Ovary (tissue), 9 donors: ENCODE results near the gene SEPTIN2. TPM values are rescaled to one million over a fixed set of nuclear protein-coding genes. Genes with fewer than 3 reads are reported as not detected.

Experiments used
- DNase-seq, 5 donors: peaks; one replicate each; pipeline ENCODE4 v3.0.0-alpha.2; 2019 to 2020
- H3K27ac ChIP-seq, 2 donors: fragments of 200-600 bp; one replicate each; pipeline versions ENCODE4 v1.5.1 to v1.8.0; 2019 to 2022
- H3K27me3 ChIP-seq: fragments of 200-600 bp; one replicate; pipeline ENCODE4 v1.8.0; 2022
- H3K36me3 ChIP-seq: fragments of 200-600 bp; sonication (generic); one replicate; pipeline ENCODE4 v1.5.1; 2019
- H3K4me1 ChIP-seq: one replicate; pipeline ENCODE4 v1.8.1; 2013; ENCODE audit warnings: mild to moderate bottlenecking, moderate library complexity; ENCODE audit not compliant: insufficient read depth
- H3K4me3 ChIP-seq: fragments of 200-600 bp; sonication (generic); one replicate; pipeline ENCODE4 v1.5.1; 2017
- H3K9me3 ChIP-seq, 2 donors: fragments of 200-600 bp in 1 of 2; sonication (generic) in 1 of 2; one replicate each; pipeline versions ENCODE4 v1.5.1 to v1.8.1; 2013 to 2019; ENCODE audit warnings: mild to moderate bottlenecking in 1 of 2, moderate library complexity in 1 of 2
- EP300 ChIP-seq: sonication (generic); formaldehyde crosslinking; IDR thresholded peaks from one replicate; pipeline ENCODE4 v1.6.1; 2017; ENCODE audit warnings: antibody characterized with exemption
- POLR2A ChIP-seq: fragments of 450-650 bp; IDR thresholded peaks from one replicate; pipeline ENCODE4 v1.6.1; 2017; ENCODE audit warnings: antibody characterized with exemption, mild to moderate bottlenecking, moderate library complexity
- WGBS, 3 donors: extraction: QIAGEN DNeasy Blood & Tissue Kit in 1 of 3; methylation state at CpG; one replicate each; pipeline versions ENCODE4 v1.1.5 to v1.1.7; 2013 to 2017; 5-methylcytosine and 5-hydroxymethylcytosine counted together
- intact Hi-C, 4 donors: fragments of 100-400 bp; cut with DNase I; formaldehyde crosslinking; loops; one replicate each; pipeline versions ENCODE4 v1.11.0 to v1.15.1; 2022 to 2023
- polyA plus RNA-seq, 2 donors: library from polyadenylated mRNA; stranded (reverse); fragments of 200-250 nt in 1 of 2; fragments of 350-450 nt in 1 of 2; fragmentation: Illumina TruSeq in 1 of 2; extraction: RNeasy Lipid Tissue Mini Kit (QIAGEN cat#74804) in 1 of 2; gene quantifications; one replicate each; pipeline ENCODE4 v1.2.3, GENCODE V29; 2013 to 2014
- total RNA-seq, 7 donors: library from RNA; depleted of rRNA in 2 of 7; stranded (reverse); fragments of >200 nt in 2 of 7; fragmentation: NEBNext Ultra II Directional in 3 of 7; extraction: Animal tissue kit (Norgen Biotek cat#: 25700) in 3 of 7; gene quantifications; one replicate each; pipeline versions ENCODE4 v1.1.0 to v1.2.4, GENCODE V29; 2016 to 2023
- TF ChIP-seq, protein P1 (sequence below), 3 donors: fragments of 450-650 bp in 2 of 3; fragments of 200-600 bp in 1 of 3; IDR thresholded peaks; one replicate each; pipeline versions ENCODE4 v1.5.1 to v1.8.0; 2016 to 2022; ENCODE audit warnings: antibody characterized with exemption in 3 of 3, mild to moderate bottlenecking in 1 of 3
- donor health status: DM: no; HTN: no; CAD: no; lungs with moderate emphysema.
- donor health status: DM: no; HTN: no; CAD: no.
- donor health status: Bipolar disorder and iron deficiency.
- donor health status: DM: yes; HTN: yes; CAD: no.
- donor health status: DM: no; HTN: no; CAD: no.
- donor health status: DM: yes; HTN: yes; CAD: no.

The SEPTIN2 gene
- total and polyA plus RNA-seq, 9 donors, result 184 to 403 (median 328) TPM

DNA sequence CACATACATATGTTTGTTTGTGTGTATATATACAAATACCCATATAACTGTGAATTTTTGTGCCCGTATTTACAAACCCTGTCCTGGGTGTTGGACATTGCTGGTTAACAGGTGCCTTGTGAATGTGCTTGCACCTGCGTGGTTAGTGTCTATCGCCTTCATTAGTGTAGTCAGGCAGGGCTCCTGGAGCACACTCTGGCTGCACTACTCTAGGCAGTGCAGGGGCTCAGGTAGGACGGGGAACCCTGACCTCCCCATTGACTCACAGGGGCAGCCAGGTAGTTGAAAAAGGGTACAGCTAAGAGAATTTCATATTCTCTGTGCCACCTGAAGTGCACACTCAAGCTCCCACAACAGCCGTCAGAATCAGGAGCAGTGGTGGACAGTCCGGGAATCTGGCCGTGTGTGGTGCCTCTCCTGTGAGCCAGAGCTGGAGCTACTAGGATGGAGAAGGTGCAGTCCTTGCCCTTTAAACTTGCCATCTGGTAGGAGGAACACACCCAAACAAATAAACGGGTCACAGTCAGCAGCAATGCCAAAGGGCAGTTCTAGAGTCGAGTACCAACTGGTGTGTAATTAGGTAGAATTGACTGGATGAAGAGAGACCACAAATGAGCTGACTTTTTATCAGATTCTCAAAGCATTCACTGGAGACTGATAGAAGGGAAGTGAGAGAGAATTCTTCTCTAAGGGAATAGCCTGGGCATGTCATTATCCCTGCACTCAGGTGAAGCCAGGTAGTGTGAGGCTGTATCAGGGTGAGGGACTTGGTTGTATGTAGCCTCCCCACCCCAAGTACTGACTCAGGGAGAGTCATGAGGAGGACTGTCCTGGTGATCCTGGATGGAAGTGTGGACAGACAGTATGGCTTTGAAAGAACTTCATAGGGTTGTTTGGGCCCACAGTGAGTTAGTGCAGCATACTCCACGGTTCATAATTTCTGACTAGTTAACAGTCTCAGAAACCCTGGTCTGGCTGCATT lies 84.5 kb downstream of the SEPTIN2 start:
- intact Hi-C loops, result no loop called here
- TF ChIP-seq, protein P1, sequence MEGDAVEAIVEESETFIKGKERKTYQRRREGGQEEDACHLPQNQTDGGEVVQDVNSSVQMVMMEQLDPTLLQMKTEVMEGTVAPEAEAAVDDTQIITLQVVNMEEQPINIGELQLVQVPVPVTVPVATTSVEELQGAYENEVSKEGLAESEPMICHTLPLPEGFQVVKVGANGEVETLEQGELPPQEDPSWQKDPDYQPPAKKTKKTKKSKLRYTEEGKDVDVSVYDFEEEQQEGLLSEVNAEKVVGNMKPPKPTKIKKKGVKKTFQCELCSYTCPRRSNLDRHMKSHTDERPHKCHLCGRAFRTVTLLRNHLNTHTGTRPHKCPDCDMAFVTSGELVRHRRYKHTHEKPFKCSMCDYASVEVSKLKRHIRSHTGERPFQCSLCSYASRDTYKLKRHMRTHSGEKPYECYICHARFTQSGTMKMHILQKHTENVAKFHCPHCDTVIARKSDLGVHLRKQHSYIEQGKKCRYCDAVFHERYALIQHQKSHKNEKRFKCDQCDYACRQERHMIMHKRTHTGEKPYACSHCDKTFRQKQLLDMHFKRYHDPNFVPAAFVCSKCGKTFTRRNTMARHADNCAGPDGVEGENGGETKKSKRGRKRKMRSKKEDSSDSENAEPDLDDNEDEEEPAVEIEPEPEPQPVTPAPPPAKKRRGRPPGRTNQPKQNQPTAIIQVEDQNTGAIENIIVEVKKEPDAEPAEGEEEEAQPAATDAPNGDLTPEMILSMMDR (IDR thresholded peaks at IDR 0.05), result no peak
- TF ChIP-seq POLR2A (no peak), EP300 (no peak)
- 77 to 82% (median 78%) methylated on average over 10 of the region's 10 CpGs for WGBS, 3 donors
- H3K27ac ChIP-seq, result no peak overlapping the region
- H3K4me3 ChIP-seq, result no peak overlapping the region
- no peaks in the 10 kb centered on the region for H3K4me1 ChIP-seq
- H3K36me3 ChIP-seq, result no peaks in the 10 kb centered on the region
- no peaks in the 10 kb centered on the region for H3K27me3 ChIP-seq
- no peaks in the 10 kb centered on the region for H3K9me3 ChIP-seq
- no peak for DNase-seq

Other genes with a start within 250 kb of the SEPTIN2 start
- gene MTERF4, start 213.6 kb upstream of the SEPTIN2 start, total RNA-seq, result 10 to 100 TPM; 24.8 to 45.7 (median 35.7) TPM
- 10 to 100 TPM; 41.6 to 60.7 TPM for gene MTERF4, start 213.6 kb upstream of the SEPTIN2 start, polyA plus RNA-seq
- 10 to 100 TPM in 2 of 7 donors, 1 to 10 TPM in 5; 2.4 to 13.4 (median 7.4) TPM for gene PASK, start 166.5 kb upstream of the SEPTIN2 start, total RNA-seq
- 10 to 100 TPM in 1 of 2 donors, 1 to 10 TPM in 1; 2.9 to 12.8 TPM for gene PASK, start 166.5 kb upstream of the SEPTIN2 start, polyA plus RNA-seq
- gene PPP1R7, start 165.5 kb upstream of the SEPTIN2 start, total RNA-seq, result 10 to 100 TPM; 21.9 to 55.3 (median 37.8) TPM
- 100 to 1,000 TPM in 1 of 2 donors, 10 to 100 TPM in 1; 56.0 to 120 TPM for gene PPP1R7, start 165.5 kb upstream of the SEPTIN2 start, polyA plus RNA-seq
- gene ANO7, start 127.2 kb upstream of the SEPTIN2 start, total RNA-seq, result 1 to 10 TPM in 6 of 7 donors, under 1 TPM in 1; 0.92 to 6.5 (median 2.2) TPM
- 1 to 10 TPM in 1 of 2 donors, under 1 TPM in 1; 0.87 to 2.0 TPM for gene ANO7, start 127.2 kb upstream of the SEPTIN2 start, polyA plus RNA-seq
- 100 to 1,000 TPM; 158 to 424 (median 359) TPM for gene HDLBP, start 253 bp upstream of the SEPTIN2 start, total RNA-seq
- 100 to 1,000 TPM; 145 to 616 TPM for gene HDLBP, start 253 bp upstream of the SEPTIN2 start, polyA plus RNA-seq
- 10 to 100 TPM; 25.0 to 62.1 (median 40.7) TPM for gene FARP2, start 40.4 kb downstream of the SEPTIN2 start, total RNA-seq
- 10 to 100 TPM; 13.5 to 27.9 TPM for gene FARP2, start 40.4 kb downstream of the SEPTIN2 start, polyA plus RNA-seq
- gene STK25, start 192.7 kb downstream of the SEPTIN2 start, total RNA-seq, result 100 to 1,000 TPM in 5 of 7 donors, 10 to 100 TPM in 2; 96.8 to 150 (median 108) TPM
- 100 to 1,000 TPM in 1 of 2 donors, 10 to 100 TPM in 1; 71.1 to 142 TPM for gene STK25, start 192.7 kb downstream of the SEPTIN2 start, polyA plus RNA-seq
- 10 to 100 TPM in 6 of 7 donors, 1 to 10 TPM in 1; 9.6 to 20.6 (median 13.5) TPM for gene BOK, start 242.8 kb downstream of the SEPTIN2 start, total RNA-seq
- gene BOK, start 242.8 kb downstream of the SEPTIN2 start, polyA plus RNA-seq, result 10 to 100 TPM in 1 of 2 donors, 1 to 10 TPM in 1; 4.8 to 19.2 TPM